H9 (cell line): ENCODE results near the gene CRELD2. TPM values are rescaled to one million over a fixed set of nuclear protein-coding genes. Genes with fewer than 3 reads are reported as not detected.

Experiments
- DNase-seq: peaks from one replicate; pipeline ENCODE4 v3.0.0-alpha.2; 2017
- H2AFZ ChIP-seq: one replicate; pipeline ENCODE4 v1.6.1; 2013; ENCODE audit warnings: mild to moderate bottlenecking, low read length, control low read depth, moderate library complexity
- H2AK5ac ChIP-seq: 2 replicates; pipeline ENCODE4 v1.6.1; 2013; ENCODE audit warnings: low read length, control low read depth, mixed read lengths; ENCODE audit not compliant: insufficient read length
- H2BK120ac ChIP-seq: one replicate; pipeline ENCODE4 v1.6.1; 2013; ENCODE audit warnings: low read depth, mild to moderate bottlenecking, low read length, control low read depth, inconsistent platforms; ENCODE audit not compliant: poor library complexity, severe bottlenecking
- H2BK12ac ChIP-seq: 2 replicates; pipeline ENCODE4 v1.6.1; 2013; ENCODE audit warnings: low read length, control low read depth, mixed read lengths, low read depth; ENCODE audit not compliant: insufficient read length
- H2BK15ac ChIP-seq: 2 replicates; pipeline ENCODE4 v1.6.1; 2013; ENCODE audit warnings: low read depth, low read length, control low read depth
- H2BK20ac ChIP-seq: one replicate; pipeline ENCODE4 v1.6.1; 2013; ENCODE audit warnings: low read depth, mild to moderate bottlenecking, low read length, control low read depth, inconsistent platforms; ENCODE audit not compliant: poor library complexity, severe bottlenecking
- H2BK5ac ChIP-seq: 2 replicates; pipeline ENCODE4 v1.6.1; 2013; ENCODE audit warnings: low read length, control low read depth, mixed read lengths; ENCODE audit not compliant: insufficient read length
- H3K14ac ChIP-seq: 2 replicates; pipeline ENCODE4 v1.6.1; 2013; ENCODE audit warnings: low read length, control low read depth; ENCODE audit not compliant: insufficient read depth
- H3K18ac ChIP-seq: 2 replicates; pipeline ENCODE4 v1.6.1; 2013; ENCODE audit warnings: low read depth, mild to moderate bottlenecking, mixed read lengths, low read length, control low read depth; ENCODE audit not compliant: insufficient read length
- H3K23ac ChIP-seq: 2 replicates; pipeline ENCODE4 v1.6.1; 2013; ENCODE audit warnings: low read length, control low read depth, mixed read lengths, low read depth; ENCODE audit not compliant: insufficient read length
- H3K23me2 ChIP-seq: 2 replicates; pipeline ENCODE4 v1.6.1; 2013; ENCODE audit warnings: low read depth, mild to moderate bottlenecking, mixed read lengths, low read length, control low read depth; ENCODE audit not compliant: insufficient read length, poor library complexity, severe bottlenecking
- H3K27ac ChIP-seq: 2 replicates; pipeline ENCODE4 v1.5.1; 2013; ENCODE audit warnings: low read length, control low read depth, mixed read lengths, low read depth; ENCODE audit not compliant: insufficient read length
- H3K27me3 ChIP-seq: 2 replicates; pipeline ENCODE4 v1.6.1; 2013; ENCODE audit warnings: low read length, control low read depth, inconsistent platforms; ENCODE audit not compliant: insufficient read depth
- H3K4ac ChIP-seq: 2 replicates; pipeline ENCODE4 v1.6.1; 2013; ENCODE audit warnings: low read depth, mild to moderate bottlenecking, control low read depth, inconsistent platforms, low read length, moderate library complexity
- H3K4me1 ChIP-seq: 2 replicates; pipeline ENCODE4 v1.6.1; 2013; ENCODE audit warnings: low read length, control low read depth, inconsistent platforms; ENCODE audit not compliant: insufficient read depth
- H3K4me2 ChIP-seq: 2 replicates; pipeline ENCODE4 v1.6.1; 2013; ENCODE audit warnings: low read length, control low read depth, mixed read lengths; ENCODE audit not compliant: insufficient read length, insufficient read depth
- H3K56ac ChIP-seq: 2 replicates; pipeline ENCODE4 v1.6.1; 2013; ENCODE audit warnings: low read depth, mild to moderate bottlenecking, mixed read lengths, low read length, control low read depth; ENCODE audit not compliant: insufficient read length
- H3K79me1 ChIP-seq: 2 replicates; pipeline ENCODE4 v1.6.1; 2013; ENCODE audit warnings: low read depth, mild to moderate bottlenecking, moderate library complexity, low read length, control low read depth, inconsistent platforms; ENCODE audit not compliant: insufficient read depth, poor library complexity, severe bottlenecking
- H3K79me2 ChIP-seq: 2 replicates; pipeline ENCODE4 v1.6.1; 2013; ENCODE audit warnings: low read length, control low read depth, inconsistent platforms; ENCODE audit not compliant: insufficient read depth
- H3K9ac ChIP-seq: 2 replicates; pipeline ENCODE4 v1.6.1; 2013; ENCODE audit warnings: low read length, control low read depth, mixed read lengths; ENCODE audit not compliant: insufficient read length; ENCODE audit errors: extremely low read depth
- H3K9me3 ChIP-seq: one replicate; pipeline ENCODE4 v1.6.1; 2013; ENCODE audit warnings: low read depth, low read length, inconsistent platforms; ENCODE audit not compliant: control insufficient read depth
- H3T11ph ChIP-seq: one replicate; pipeline ENCODE4 v1.6.1; 2013; ENCODE audit warnings: mild to moderate bottlenecking, low read length, control low read depth, inconsistent platforms
- H4K20me1 ChIP-seq: one replicate; pipeline ENCODE4 v1.6.1; 2013; ENCODE audit not compliant: control insufficient read depth, insufficient read length, insufficient read depth
- H4K5ac ChIP-seq: 2 replicates; pipeline ENCODE4 v1.6.1; 2013; ENCODE audit warnings: low read depth, mild to moderate bottlenecking, mixed read lengths, low read length, control low read depth; ENCODE audit not compliant: insufficient read length
- H4K8ac ChIP-seq: replicated peaks from 2 replicates; pipeline ENCODE4 v1.6.1; 2013; ENCODE audit warnings: low read length, control low read depth, mixed read lengths, low read depth; ENCODE audit not compliant: insufficient read length
- H4K91ac ChIP-seq: 2 replicates; pipeline ENCODE4 v1.6.1; 2013; ENCODE audit warnings: low read depth, mild to moderate bottlenecking, moderate library complexity, mixed read lengths, low read length, control low read depth; ENCODE audit not compliant: insufficient read length
- H3K27ac Mint-ChIP-seq, 3 experiments: 2 replicates in 2 of 3; 3 replicates in 1 of 3; pipeline ENCODE4 v1.8.0; 2020 to 2021; ENCODE audit warnings: mixed read lengths in 3 of 3, mild to moderate bottlenecking in 1 of 3, moderate library complexity in 1 of 3
- H3K27me3 Mint-ChIP-seq: 2 replicates; pipeline ENCODE4 v1.8.0; 2021; ENCODE audit warnings: low read depth, mild to moderate bottlenecking, moderate library complexity, mixed read lengths
- H3K36me3 Mint-ChIP-seq, 3 experiments: 2 replicates in 2 of 3; 3 replicates in 1 of 3; pipeline ENCODE4 v1.8.0; 2020 to 2021; ENCODE audit warnings: low read depth in 3 of 3, mixed read lengths in 3 of 3; ENCODE audit not compliant: insufficient read depth in 1 of 3
- H3K4me1 Mint-ChIP-seq, 2 experiments: 2 replicates each; pipeline ENCODE4 v1.8.0; 2020; ENCODE audit warnings: mixed read lengths in 2 of 2
- H3K4me3 Mint-ChIP-seq, 2 experiments: 2 replicates in 1 of 2; 3 replicates in 1 of 2; pipeline ENCODE4 v1.8.0; 2020 to 2021; ENCODE audit warnings: mild to moderate bottlenecking in 2 of 2, mixed read lengths in 2 of 2, moderate library complexity in 1 of 2
- H3K9me3 Mint-ChIP-seq, 2 experiments: 2 replicates in 1 of 2; 3 replicates in 1 of 2; pipeline ENCODE4 v1.8.0; 2020; ENCODE audit warnings: mild to moderate bottlenecking in 2 of 2, mixed read lengths in 2 of 2, moderate library complexity in 1 of 2
- CTCF ChIP-seq: fragments of 200-600 bp; sonication (generic); conservative IDR thresholded peaks from 3 replicates; pipeline ENCODE4 v1.8.0; 2021; ENCODE audit warnings: antibody characterized with exemption, mild to moderate bottlenecking
- WGBS: extraction: QIAGEN DNeasy Blood & Tissue Kit; methylation state at CpG from one replicate; pipeline ENCODE4 v1.1.7; 2013; ENCODE audit warnings: missing lambda C conversion rate, low lambda C conversion rate, mixed read lengths; ENCODE audit not compliant: insufficient read length; ENCODE audit errors: extremely low coverage; 5-methylcytosine and 5-hydroxymethylcytosine counted together
- total RNA-seq: library from RNA; stranded (reverse); gene quantifications from 2 replicates; pipeline ENCODE4 v1.2.1, GENCODE V29; 2021

Gene CRELD2
- total RNA-seq, 1 experiment from 2014 or later: 34.7 TPM

DNA sequence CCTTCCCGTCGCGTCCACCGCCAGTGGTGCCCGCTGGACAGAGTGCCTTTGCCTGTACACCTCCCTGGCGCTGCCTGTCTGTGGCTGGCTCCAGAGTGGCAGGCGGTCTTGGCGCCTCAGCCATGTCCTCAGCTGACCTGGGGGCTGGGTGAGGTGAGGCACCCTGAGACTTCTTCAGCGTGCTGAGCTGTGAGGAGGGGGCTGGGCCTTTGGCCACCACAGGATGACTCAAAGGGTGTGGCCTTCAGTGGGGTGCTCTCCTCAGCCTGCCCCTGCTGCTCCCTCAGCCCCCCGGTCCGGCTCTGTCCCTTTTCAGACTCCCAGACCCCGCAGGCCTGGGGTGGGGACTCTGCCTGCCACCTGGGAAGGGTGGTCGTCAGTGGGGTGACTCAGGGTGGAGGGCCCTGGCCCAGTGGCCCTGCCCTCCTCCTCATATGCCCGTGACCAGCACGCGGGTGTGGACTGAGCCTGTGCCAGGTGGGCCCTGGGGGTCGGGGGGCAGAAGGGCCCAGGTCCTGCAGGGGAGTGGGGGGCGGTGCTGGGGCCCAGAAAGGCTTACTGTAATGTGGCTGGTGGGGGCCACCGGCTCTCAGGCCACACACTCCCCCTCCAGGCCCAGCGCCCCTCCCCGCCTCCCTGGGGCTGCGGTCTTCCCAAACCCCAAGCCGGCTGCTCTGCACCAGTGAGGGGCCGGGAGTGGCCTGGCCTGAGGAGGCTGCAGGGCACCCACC, 15.9 kb downstream of the CRELD2 start:
- Histone ChIP-seq H3K27me3 (no peaks in the 10 kb centered on the region; the same call in 1 of the 2 replicates), H3K9me3 (no peaks in the 10 kb centered on the region), H3K23me2 (peaks cover 9% of the 10 kb centered on the region), H2AFZ (no peak overlapping the region), H2BK15ac (no peak overlapping the region), H2BK20ac (no peak overlapping the region), H2BK12ac (peak overlapping the region; percentile 64), H3K79me2 (no peaks in the 10 kb centered on the region), H3K4me2 (no peak overlapping the region), H3K4ac (no peak overlapping the region), H3K4me1 (peaks cover 2% of the 10 kb centered on the region; the same call in 1 of the 2 replicates), H3K9ac (no peak overlapping the region), H3T11ph (no peak overlapping the region), H3K27ac (no peak overlapping the region), H4K8ac (no peak overlapping the region), H4K91ac (no peak overlapping the region), H3K18ac (no peak overlapping the region), H4K5ac (no peak overlapping the region), H2AK5ac (no peak overlapping the region), H2BK5ac (no peak overlapping the region), H3K79me1 (no peaks in the 10 kb centered on the region), H4K20me1 (no peaks in the 10 kb centered on the region), H3K56ac (no peak overlapping the region), H3K14ac (no peak overlapping the region), H2BK120ac (no peak overlapping the region), H3K23ac (no peak overlapping the region)
- no peaks in the 10 kb centered on the region for H3K36me3 Mint-ChIP-seq
- no peak for TF ChIP-seq CTCF
- no peaks in the 10 kb centered on the region for H3K9me3 Mint-ChIP-seq
- WGBS: no CpG with 5 or more reads among the region's 24 CpGs
- H3K27me3 Mint-ChIP-seq: peaks cover 23% of the 10 kb centered on the region
- H3K4me3 Mint-ChIP-seq: 0 out of 5 replicates have a peak overlapping the region, but pooled peaks of 1 of the 2 experiments have one; percentile 19
- H3K27ac Mint-ChIP-seq: no peak overlapping the region
- DNase-seq: no peak
- peaks cover 9 to 11% of the 10 kb centered on the region in 2 experiments for H3K4me1 Mint-ChIP-seq
